ENCODE results near the gene FSHR. TPM values are rescaled to one million over a fixed set of nuclear protein-coding genes. Genes with fewer than 3 reads are reported as not detected.

The FSHR gene
- not detected in 2 replicates for total RNA-seq

GRCh38 chr2:49154140-49154539, at the start of gene FSHR:
FSHR (minus strand) TSS chr2:49154515; CDS start chr2:49154417, 98 bp downstream.
- DNase-seq (ENCODE audit: extremely low read depth, low read depth, low spot score) = no peak

DNA sequence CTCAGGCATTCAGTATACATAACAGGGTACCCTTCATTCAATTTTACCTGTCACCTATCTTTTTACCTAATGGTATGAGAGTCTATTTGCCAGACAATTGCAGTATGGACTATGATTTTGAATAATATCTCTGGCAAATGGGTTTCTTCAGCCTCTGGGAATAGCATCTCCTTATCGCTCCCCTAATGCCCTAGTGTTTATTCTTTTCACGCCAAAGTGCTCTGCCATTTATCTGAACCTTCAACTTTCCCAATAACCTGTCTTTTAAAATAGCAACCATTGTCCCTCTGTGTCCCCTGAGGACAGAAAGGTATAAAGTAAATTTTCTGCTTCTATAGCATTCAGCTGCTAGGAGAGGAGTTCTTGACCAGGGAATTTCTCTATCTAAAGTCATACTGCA, 45.0 kb upstream of the FSHR start:
- DNase-seq (ENCODE audit: extremely low read depth, low read depth, low spot score) = no peak

GRCh38 chr2:49194701-49195100, 40.4 kb upstream of the FSHR start:
- DNase-seq (ENCODE audit: extremely low read depth, low read depth, low spot score) = no peak

DNA sequence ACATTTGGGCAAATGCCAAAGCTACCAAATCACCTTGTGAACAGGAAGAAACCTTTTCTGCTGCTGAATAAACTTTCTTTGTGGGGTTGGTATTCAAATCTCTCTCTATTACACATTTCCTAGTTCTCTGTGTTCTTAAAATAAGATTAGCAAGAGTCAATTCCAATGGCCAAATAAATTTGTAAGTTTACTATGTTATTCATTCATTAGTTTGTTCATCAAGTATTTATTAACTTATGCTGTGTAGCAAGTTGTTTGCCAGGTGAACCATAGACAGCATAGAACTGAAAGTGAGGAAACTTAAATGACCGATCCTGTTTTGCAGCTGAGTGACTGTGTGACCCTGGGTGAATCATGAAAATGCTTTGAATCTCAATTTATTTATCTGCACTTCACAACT, 37.7 kb upstream of the FSHR start:
- no peak for DNase-seq (ENCODE audit: extremely low read depth, low read depth, low spot score)

- no peak for DNase-seq (ENCODE audit: extremely low read depth, low read depth, low spot score)
Observed at GRCh38 chr2:49189512-49190225, 35.4 kb upstream of the FSHR start.

- DNase-seq (ENCODE audit: extremely low read depth, low read depth, low spot score) = no peak
Observed at GRCh38 chr2:49186050-49186648, 31.8 kb upstream of the FSHR start.

DNA sequence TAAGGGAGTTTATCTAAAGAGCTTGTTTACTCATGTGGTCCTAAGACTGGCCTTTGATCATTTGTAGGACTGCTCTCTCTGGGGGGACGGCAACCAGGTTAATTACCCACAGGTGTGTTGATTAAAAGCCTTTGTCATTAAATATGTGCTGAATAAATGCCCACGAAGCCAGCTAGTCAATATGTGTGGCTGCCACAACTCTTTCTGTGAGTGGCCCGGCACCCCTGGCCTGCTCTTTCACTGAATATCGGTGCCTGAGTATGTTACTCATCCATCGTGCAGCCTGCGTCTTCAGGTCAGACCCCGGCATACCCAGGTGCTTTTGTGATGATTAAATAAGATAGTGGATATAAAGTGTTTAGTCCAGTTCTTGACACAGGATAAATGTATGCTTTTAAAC, 24.3 kb upstream of the FSHR start:
- no peak for DNase-seq (ENCODE audit: extremely low read depth, low read depth, low spot score)

DNA sequence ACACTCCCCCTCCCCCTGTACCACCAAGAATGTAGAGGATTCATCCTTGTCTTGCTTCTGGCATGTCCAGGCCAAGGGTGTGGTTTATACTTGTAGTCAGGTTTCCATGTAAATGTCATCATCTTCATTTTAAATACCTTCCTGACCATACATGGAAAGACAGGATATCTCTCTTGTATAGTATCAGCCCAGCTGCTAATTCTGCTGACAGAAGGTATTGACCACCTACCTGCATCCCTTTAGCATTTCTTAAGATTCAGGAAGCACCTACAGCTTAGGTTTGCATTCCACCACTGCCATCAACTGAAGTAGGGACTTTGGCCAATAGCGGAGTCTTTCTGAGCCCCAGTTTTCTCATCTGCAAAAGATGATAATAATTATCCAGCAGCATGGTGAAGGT, 22.9 kb upstream of the FSHR start:
- DNase-seq (ENCODE audit: extremely low read depth, low read depth, low spot score) = no peak

- DNase-seq (ENCODE audit: extremely low read depth, low read depth, low spot score) = no peak
Observed at GRCh38 chr2:49175831-49176230, 21.5 kb upstream of the FSHR start.

GRCh38 chr2:49174750-49175149, 20.4 kb upstream of the FSHR start:
- DNase-seq (ENCODE audit: extremely low read depth, low read depth, low spot score) = no peak

DNA sequence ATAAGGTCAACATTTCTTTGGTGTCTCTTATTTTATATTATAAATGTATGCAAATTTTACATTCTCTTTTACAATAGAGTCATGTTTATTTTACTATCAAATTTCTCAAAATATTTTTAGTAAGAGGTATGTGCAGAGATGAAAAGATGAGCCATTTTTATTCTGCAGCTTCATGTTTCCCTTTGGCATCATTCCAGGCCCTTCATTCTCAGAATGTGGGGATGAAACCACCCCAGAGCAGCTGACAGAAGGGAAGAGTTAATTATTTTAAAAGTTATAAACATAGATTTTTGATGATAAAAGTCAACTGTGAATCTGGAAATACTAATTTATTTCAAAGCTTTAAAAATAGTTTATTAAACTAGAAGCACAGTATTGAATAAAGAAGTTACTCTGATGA, 12.8 kb upstream of the FSHR start:
- DNase-seq (ENCODE audit: extremely low read depth, low read depth, low spot score) = no peak

DNA sequence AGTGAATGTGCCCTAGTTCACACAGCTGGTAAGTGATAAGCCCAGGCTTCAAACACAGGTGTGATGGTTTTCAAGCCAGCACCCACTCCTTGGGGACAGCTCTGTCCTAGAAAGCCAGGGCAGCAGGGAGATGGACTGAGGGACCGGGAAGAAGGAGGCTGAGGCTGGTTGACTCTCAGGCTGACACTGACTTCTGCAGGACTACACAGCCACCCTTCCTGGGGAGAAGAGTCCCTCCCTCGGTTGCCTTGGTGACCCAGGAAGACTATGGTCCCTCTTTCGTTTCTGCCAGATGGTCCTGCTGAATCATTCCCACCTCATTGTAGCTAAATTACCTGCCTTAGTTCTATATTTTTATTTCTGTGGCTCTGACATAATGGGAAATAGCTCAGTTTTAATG, 11.3 kb upstream of the FSHR start:
- no peak for DNase-seq (ENCODE audit: extremely low read depth, low read depth, low spot score)

DNA sequence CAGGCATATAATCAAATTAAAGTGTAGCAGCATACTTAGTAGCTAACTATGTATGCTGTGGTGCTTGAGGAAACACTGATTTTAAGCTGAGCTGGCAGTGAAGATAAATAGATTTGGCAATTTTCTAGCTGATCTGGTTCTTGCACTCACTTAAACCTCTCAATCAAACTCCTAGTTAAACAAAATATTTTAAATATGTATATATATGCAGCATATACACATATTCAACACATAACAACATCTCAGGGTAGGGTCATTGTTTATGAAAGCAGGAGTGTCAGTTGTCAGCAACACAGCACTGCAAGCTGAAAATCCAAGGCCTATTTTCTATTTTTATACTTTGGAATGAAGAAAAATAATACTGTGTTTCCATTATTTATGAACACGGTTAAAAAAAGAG, 10.4 kb upstream of the FSHR start:
- no peak for DNase-seq (ENCODE audit: extremely low read depth, low read depth, low spot score)

DNA sequence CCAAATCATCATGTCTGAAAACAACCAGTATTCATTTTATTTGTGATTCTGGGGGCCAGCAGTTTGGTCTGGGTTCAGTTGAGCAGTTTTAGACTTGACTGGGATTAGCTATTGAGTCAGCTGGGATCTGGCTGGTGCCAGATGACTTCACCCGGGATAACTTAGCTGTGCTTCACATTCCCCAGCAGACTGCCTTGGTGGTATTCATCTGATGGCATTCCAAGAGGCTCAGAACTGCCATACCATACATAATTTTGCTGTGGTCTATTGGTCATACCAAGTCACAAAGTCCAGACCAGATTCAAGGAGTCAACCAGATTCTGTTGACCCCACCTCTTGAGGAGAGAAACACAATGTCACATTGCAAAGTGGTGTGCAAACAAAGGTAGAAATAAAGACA, 7.8 kb upstream of the FSHR start:
- no peak for DNase-seq (ENCODE audit: extremely low read depth, low read depth, low spot score)

DNA sequence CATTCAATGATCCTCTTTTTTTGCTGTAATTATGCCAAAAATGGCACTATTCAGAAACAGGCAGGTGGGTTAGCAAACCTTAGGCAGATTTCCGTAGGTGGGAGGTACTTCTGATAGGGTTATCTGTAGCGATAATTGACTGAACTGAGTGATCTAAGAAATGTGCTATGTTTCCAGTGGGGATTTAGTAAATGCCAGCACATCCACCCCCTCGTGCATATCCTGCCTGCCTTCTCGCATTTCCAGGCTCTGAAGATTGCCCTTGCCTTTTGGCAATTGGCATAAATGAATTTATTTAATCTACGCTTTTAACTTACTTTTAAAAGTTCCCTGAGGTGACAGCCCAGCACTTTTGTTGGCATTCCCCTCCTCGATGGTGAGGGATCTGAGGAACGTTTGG, 576 bp upstream of the FSHR start:
- no peak for DNase-seq (ENCODE audit: extremely low read depth, low read depth, low spot score)

- DNase-seq (ENCODE audit: extremely low read depth, low read depth, low spot score) = no peak
Observed at GRCh38 chr2:49153252-49153651, 1.1 kb downstream of the FSHR start.

- no peak for DNase-seq (ENCODE audit: extremely low read depth, low read depth, low spot score)
Observed at GRCh38 chr2:49152824-49153223, 1.5 kb downstream of the FSHR start.

- DNase-seq (ENCODE audit: extremely low read depth, low read depth, low spot score) = no peak
Observed at GRCh38 chr2:49146401-49146800, 7.9 kb downstream of the FSHR start.

- no peak for DNase-seq (ENCODE audit: extremely low read depth, low read depth, low spot score)
Observed at GRCh38 chr2:49131801-49132200, 22.5 kb downstream of the FSHR start.

DNA sequence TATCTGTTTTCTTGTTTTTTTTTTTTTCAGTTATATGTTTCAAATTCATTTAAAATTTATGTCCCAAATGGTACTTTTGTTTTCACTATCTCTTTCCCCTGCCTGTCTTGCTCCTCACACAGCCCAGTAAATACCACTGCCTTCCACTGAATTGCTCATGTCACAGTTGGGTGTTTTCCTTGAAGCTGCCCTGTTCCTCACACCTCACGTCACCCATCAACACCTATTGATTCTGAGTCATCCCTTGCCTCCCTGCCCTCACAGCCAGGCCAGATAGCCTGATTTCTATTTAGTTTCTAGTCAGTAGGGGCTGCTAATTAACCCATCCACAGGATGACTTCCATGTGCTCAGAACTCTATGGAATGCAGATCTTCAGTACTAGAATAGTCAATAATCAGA, 25.3 kb downstream of the FSHR start:
- no peak for DNase-seq (ENCODE audit: extremely low read depth, low read depth, low spot score)

DNA sequence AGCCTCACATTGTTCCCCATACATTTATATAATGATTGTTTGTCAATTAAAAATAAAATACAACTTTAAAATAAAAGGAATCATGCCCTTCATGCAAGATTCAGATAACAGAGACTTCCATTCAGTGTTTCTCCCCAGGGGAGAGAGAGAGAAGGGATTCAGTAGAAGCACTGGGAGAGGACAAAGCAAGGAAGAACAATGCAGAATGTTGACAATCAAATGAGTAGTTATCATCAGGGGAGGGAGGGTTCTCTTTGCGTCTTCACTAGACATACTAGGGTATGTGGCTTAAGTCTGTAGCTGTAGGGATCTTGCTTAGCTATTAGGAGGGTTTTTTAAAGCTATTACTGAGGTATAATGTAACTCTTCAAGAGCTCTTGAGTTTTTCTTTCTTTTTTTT, 30.7 kb downstream of the FSHR start:
- DNase-seq (ENCODE audit: extremely low read depth, low read depth, low spot score) = no peak

GRCh38 chr2:49122107-49122506, 32.2 kb downstream of the FSHR start:
- no peak for DNase-seq (ENCODE audit: extremely low read depth, low read depth, low spot score)

DNA sequence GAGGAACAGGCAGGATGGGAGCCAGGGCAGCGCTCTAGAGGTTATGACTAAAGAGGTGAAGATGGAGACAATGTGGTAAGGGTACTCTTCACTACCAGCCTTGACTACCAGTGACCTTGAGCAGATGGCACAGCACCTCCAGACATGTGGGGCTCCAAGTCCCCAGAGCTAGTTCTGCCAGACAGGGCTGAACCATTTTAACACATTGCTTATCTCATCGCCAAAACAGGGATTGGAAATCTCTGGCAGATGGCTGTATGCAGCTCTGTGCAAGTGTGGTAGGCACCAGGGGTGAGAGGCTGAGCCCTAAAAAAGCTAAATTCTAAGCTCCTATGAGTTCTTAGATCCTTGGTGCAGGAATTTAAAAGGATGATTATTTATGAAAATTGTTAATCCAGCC, 41.3 kb downstream of the FSHR start:
- no peak for DNase-seq (ENCODE audit: extremely low read depth, low read depth, low spot score)
